ENCODE results near the gene HRH1. TPM values are rescaled to one million over a fixed set of nuclear protein-coding genes. Genes with fewer than 3 reads are reported as not detected.
"Not testable (repeated sequence)": the region's sequence is repeated elsewhere in the genome, so short reads cannot be mapped to it uniquely, and the experiment has no call there.

HRH1 gene
- polyA plus RNA-seq, 3 donors, result 1.5 to 2.4 (median 2.3) TPM

DNA sequence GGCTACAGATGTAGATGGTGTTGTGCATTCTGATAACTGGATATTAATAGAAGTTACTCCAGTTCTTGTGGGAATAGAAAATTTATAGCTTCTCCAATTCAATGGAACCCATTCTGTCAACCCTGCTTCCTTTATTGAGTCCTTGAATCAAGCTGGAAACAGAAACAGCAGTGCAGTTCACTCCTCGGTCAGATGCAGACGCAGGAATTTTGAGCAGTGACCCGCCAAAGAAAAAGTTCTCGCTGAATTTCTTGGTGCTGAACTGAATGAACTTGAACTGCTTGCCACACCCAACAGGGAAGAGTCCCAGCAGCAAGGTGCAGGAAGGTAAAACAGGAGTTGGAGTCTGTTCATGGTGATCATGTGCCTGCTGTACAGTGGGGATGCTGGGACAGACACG, 10.3 kb downstream of the HRH1 start:
- peak in 5 of 11 donors; percentile 11 to 36 (median 18) for DNase-seq (ENCODE audit: extremely low read depth in 1 of 11, low read depth in 9 of 11, low spot score in 4 of 11)

DNA sequence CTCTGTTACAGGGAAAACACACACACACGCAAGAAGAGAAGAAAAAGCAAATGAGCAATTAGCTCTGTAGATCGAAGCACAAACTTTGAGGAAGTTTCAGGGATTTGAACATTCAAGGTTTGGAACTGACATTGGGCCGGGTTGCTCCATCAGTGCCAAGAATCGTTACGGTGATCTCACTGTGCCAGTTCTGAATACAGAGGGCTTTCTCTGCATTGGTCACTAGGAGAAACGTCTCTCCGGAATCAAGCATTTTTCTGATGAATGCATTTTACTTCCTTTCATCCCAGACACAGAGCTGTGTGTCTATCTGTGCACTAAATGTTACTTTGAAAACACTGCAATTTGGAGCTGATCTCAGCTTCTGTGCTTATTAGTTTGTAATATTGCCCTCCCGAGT, 11.2 kb downstream of the HRH1 start:
- DNase-seq (ENCODE audit: extremely low read depth in 1 of 11, low read depth in 9 of 11, low spot score in 4 of 11), result no peak

GRCh38 chr3:11166807-11167400, 12.6 kb downstream of the HRH1 start:
- not testable (repeated sequence) for DNase-seq (ENCODE audit: extremely low read depth in 1 of 11, low read depth in 9 of 11, low spot score in 4 of 11)

DNA sequence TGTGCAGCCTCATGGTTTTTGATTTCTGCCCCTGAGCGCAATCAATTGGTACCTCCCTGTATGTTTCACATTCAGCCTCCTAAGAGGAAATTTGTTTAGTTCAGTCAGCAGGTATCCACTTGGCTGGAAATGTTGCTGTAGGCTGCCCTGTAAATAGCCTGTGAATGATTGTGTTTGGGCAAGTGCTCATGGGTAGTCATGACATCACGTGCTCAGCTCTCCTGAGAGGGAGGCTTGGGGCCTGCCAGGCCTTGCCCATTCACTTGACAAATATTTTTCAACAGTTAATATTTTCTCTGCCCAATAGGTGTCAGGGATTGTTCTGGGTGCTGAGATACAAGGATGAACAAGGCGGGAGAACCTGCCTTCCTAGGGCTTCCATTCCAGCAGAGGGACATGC, 13.3 kb downstream of the HRH1 start:
- no peak for DNase-seq (ENCODE audit: extremely low read depth in 1 of 11, low read depth in 9 of 11, low spot score in 4 of 11)

- DNase-seq (ENCODE audit: extremely low read depth in 1 of 11, low read depth in 9 of 11, low spot score in 4 of 11), result no peak
These were observed 14.1 kb downstream of the HRH1 start for GRCh38 chr3:11168406-11168805.

- DNase-seq (ENCODE audit: extremely low read depth in 1 of 11, low read depth in 9 of 11, low spot score in 4 of 11), result no peak
These were observed 14.8 kb downstream of the HRH1 start for GRCh38 chr3:11168881-11169805.

DNA sequence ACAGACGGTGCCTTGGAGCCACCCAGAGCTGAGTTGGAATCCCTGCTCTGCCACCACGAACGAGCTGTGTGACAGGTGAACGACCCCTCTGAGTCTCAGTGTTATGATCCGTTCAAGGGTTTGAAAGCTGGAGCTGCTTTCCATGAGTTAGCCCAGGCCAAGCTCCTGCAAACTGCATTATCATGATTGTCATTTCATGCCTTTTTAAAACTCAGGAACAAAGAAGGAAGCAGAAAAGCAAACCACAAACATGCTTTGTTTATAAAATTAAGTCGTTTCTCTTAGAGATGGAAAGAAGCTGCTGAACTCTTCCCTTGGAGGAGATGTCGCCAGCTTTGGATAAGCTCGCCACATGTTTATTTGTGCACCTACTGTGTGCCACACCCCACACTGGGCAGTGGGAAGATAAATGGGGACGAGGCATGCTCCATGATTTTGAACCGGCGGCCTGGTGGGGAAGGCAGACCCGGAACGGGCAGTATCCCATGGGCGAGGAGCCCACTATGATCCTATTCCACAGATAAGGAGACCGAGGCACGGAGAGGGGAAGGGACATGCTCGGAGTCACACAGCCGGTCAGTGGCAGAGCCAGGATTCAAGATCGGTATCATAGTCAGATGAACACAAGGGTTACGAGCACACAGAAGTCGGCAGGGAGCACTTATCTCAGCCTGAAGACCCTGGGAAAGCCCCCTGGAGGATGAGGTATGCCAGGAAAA, 15.9 kb downstream of the HRH1 start:
- DNase-seq (ENCODE audit: extremely low read depth in 1 of 11, low read depth in 9 of 11, low spot score in 4 of 11), result no peak

GRCh38 chr3:11172096-11172690, 17.9 kb downstream of the HRH1 start:
- DNase-seq (ENCODE audit: extremely low read depth in 1 of 11, low read depth in 9 of 11, low spot score in 4 of 11), result no peak

DNA sequence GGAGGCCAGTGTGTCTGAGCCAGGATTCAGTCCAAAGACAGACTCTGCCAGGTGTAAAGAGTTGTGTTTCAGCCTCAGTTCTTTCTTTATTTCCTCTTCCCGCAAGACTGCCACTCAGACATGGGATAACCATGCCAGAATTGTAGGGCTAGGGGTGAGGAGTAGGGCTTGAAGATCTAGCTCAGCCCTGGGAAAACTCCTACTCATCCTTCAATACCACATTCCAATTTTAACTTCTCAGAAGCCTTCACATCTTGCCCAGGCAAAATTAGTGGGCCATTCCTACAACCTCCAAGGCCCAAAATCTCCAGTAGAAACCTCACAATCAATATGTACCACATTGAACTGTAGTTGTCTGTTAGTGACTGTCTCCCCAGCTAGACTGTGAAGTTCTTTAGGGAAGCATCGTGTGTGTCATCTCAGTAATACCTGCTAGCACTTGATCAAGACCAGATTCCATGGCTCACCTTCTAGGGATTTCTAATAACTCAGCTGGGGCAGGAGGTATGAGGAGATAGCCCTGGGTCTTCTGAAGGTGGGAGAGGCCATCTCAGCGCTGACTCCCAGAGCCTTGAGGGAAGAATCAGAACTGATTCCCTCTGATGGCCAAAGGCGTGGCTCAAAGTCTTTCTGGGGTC, 19.7 kb downstream of the HRH1 start:
- DNase-seq (ENCODE audit: extremely low read depth in 1 of 11, low read depth in 9 of 11, low spot score in 4 of 11), result no peak

- no peak for DNase-seq (ENCODE audit: extremely low read depth in 1 of 11, low read depth in 9 of 11, low spot score in 4 of 11)
These were observed 24.1 kb downstream of the HRH1 start for GRCh38 chr3:11178421-11178820.

GRCh38 chr3:11184328-11184969, 30.2 kb downstream of the HRH1 start:
- DNase-seq (ENCODE audit: extremely low read depth in 1 of 11, low read depth in 9 of 11, low spot score in 4 of 11), result not testable (repeated sequence)

- no peak for DNase-seq (ENCODE audit: extremely low read depth in 1 of 11, low read depth in 9 of 11, low spot score in 4 of 11)
These were observed 30.9 kb downstream of the HRH1 start for GRCh38 chr3:11185144-11185543.

- DNase-seq (ENCODE audit: extremely low read depth in 1 of 11, low read depth in 9 of 11, low spot score in 4 of 11), result no peak
These were observed 31.4 kb downstream of the HRH1 start for GRCh38 chr3:11185564-11186317.

- no peak for DNase-seq (ENCODE audit: extremely low read depth in 1 of 11, low read depth in 9 of 11, low spot score in 4 of 11)
These were observed 32.0 kb downstream of the HRH1 start for GRCh38 chr3:11186318-11186692.

DNA sequence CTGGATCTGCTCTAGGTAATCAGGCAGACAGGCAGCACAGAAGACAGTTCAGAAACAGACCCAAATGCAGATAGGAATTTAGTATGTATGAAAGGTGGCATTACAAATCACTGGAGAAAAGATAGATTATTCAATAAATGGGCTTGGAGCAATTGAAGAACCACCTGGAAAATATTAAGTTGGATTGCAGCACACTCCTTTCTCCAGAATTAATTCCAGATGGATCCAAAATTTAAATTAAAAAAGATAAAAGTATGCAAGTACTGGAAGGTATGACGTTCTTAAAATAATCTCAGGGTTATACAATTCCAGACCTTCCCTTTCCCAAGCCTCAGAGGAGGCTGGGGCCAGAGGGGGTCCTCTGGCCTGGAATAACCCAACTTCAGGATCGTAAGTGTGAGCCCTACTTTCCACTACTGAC, 32.5 kb downstream of the HRH1 start:
- no peak for DNase-seq (ENCODE audit: extremely low read depth in 1 of 11, low read depth in 9 of 11, low spot score in 4 of 11)

DNA sequence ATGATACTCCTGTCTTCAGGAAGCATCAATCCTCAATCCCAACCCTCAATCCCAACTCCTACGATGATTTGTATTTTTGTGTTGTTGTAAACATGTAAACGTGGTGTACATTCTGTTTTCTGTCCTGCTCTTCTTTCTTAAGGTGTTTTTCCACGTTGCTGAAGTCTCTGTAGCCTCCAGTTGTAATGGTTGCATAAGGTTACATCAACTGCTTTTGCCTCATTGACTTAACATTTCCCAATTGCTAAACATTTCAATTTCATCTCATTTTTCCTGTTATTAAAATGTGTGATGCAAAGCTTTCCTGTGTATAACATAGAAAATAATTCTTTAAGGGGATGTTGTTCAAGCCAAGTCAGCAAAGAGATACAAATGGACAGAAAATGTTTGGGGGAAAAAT, 33.4 kb downstream of the HRH1 start:
- no peak for DNase-seq (ENCODE audit: extremely low read depth in 1 of 11, low read depth in 9 of 11, low spot score in 4 of 11)

- DNase-seq (ENCODE audit: extremely low read depth in 1 of 11, low read depth in 9 of 11, low spot score in 4 of 11), result no peak
These were observed 33.9 kb downstream of the HRH1 start for GRCh38 chr3:11188231-11188630.

GRCh38 chr3:11195201-11195600, 40.9 kb downstream of the HRH1 start:
- no peak for DNase-seq (ENCODE audit: extremely low read depth in 1 of 11, low read depth in 9 of 11, low spot score in 4 of 11)
